DMS 273 (cell line): ENCODE results near the gene AGTR2.
"Not testable (repeated sequence)": the region's sequence is repeated elsewhere in the genome, so short reads cannot be mapped to it uniquely, and the experiment has no call there.

ENCODE experiments used
- DNase-seq: peaks from one replicate; lab custom pipeline; 2025; ENCODE audit not compliant: unreplicated experiment; lab: John Stamatoyannopoulos, UW

The AGTR2 gene

DNA sequence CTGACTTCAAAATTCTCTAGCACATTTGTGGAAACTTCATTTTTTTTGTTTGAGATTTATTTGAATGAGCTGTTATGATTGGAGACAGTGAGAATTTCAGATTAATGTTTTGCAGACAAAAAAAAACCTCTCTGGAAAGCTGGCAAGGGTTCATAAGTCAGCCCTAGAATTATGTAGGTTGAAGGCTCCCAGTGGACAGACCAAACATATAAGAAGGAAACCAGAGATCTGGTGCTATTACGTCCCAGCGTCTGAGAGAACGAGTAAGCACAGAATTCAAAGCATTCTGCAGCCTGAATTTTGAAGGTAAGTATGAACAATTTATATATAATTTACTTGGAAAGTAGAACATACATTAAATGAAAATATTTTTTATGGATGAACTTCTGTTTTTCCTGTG is at the start of gene AGTR2:
Gene AGTR2 (plus strand): TSS at position 234 of the 400 bp plus-strand sequence. CDS start 1,537 bp downstream, outside the sequence.
- no peak for DNase-seq

- no peak for DNase-seq
These were observed 35.3 kb upstream of the AGTR2 start for GRCh38 chrX:116135277-116135676.

- DNase-seq, result not testable (repeated sequence)
These were observed 29.3 kb upstream of the AGTR2 start for GRCh38 chrX:116141270-116141669.

- DNase-seq, result no peak
These were observed 27.6 kb upstream of the AGTR2 start for GRCh38 chrX:116142976-116143375.

GRCh38 chrX:116172976-116173375 is 2.4 kb downstream of the AGTR2 start:
- no peak for DNase-seq

DNA sequence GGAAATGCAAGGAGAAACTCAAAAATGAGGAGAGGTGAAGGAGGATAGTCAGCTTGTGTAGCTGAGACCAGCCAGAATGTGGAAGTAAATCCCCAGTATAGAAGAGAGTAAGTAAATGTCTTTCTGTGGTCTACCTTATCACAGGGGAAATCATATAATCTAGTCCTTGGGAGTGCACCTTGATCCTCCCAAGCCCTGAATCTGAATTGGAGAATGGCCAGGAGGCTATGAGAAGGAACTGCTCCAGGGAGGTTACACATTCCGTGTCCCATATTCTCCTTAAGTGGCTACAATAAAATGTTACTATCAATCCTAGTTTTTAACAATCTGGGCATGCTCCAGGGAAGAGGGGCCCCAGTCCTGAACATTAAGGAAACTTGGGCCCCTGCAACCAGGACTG is 10.8 kb downstream of the AGTR2 start:
- DNase-seq, result no peak

- no peak for DNase-seq
These were observed 14.6 kb downstream of the AGTR2 start for GRCh38 chrX:116185163-116185562.

DNA sequence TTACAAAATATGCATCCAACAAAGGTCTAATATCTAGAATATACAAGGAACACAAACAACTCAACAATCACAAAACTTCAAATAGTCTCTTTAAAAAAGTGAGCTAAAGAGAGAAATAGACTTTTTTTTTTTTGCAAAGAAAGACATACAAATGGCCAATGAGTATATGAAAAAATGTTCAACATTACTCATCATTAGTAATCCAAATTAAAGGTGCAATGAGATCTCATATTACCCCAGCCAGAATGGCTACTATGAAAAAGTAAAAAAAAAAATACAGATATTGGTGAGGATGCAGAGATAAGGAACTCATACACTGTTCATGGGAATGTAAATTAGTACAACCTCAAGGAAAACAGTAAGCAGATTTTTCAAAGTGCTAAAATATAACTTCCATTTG is 24.1 kb downstream of the AGTR2 start:
- no peak for DNase-seq

- DNase-seq, result no peak
These were observed 27.7 kb downstream of the AGTR2 start for GRCh38 chrX:116198235-116198634.

DNA sequence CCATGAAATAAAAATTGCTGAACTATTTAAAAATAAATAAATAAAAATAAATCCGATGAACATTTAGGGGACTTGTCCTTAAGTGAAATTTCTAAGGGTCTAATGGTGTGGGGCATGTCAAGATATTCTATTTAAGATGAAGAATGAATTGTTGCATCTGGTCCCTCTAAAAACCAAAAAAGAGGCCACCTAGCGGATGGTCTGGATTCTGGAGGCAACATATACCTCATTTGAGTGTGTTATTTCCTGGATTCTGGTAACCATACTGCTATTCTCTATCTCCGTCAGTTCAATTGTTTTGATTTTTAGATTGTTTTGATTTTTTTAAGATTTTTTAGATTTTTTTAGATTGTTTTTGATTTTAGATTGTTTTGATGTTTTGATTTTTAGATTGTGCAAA is 28.3 kb downstream of the AGTR2 start:
- peak; percentile 49 for DNase-seq

DNA sequence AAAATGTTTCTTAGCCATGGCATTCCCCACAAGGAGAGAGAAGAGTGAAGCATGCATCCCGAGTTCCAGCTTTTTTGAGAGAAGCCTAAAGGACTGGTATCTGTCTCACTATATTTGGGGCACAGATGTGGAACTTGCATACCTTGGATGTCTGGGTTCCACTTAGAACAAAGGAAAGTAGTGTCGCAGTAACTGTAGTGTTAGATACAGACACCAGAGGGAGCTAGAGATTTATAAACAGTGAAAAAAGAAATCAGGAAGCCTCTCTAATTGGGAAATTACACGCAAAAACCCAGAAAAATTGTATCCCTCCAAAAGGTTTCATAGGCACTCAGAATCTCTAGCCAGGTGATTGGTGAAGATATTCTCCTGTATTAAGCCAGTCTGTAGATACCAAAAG is 34.4 kb downstream of the AGTR2 start:
- DNase-seq, result peak; percentile 51

DNA sequence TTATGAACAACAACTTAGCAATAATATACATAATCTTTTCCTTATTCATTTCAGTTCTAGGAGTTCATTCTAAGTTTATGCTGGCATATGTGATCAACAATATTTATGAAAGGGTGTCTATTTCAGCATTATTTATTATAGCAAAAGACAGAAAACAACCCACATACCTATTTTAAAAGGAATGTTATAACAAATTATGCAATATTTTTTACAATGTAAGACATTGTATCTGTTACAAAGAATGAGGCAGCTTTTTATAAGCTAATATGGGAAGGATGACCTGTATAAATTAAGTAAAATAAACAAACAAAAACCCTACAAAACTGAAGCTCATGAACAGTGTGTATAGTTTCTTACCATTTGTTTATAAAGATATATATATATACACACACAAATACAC is 42.7 kb downstream of the AGTR2 start:
- no peak for DNase-seq

DNA sequence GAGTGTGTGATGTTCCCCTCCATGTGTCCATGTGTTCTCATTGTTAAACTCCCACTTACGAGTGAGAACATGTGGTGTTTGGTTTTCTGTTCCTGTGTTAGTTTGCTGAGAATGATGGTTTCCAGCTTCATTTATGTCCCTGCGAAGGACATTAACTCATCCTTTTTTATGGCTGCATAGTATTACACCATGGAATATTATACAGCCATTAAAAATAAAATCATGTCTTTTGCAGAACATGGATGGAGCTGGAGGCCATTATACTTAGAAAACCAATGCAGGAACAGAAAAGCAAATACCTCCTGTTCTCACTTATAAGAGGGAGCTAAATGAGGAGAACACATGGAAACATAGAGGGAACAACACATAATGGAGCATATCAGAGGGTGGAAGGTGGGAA is 46.5 kb downstream of the AGTR2 start:
- DNase-seq, result not testable (repeated sequence)
